ENCODE measurements around the gene TGDS. TPM values are rescaled to one million over a fixed set of nuclear protein-coding genes. Genes with fewer than 3 reads are reported as not detected.

Gene TGDS
- total and polyA plus RNA-seq, 2 donors from 2014 or later, result 10.8 to 12.2 TPM

- H3K4me1 ChIP-seq (ENCODE audit: control insufficient read depth in 2 of 3, insufficient read depth in 2 of 3, low read depth in 1 of 3, low read length in 3 of 3), result no peaks in the 10 kb centered on the region
- no peak for TF ChIP-seq CTCF (IDR thresholded peaks at IDR 0.05; ENCODE audit: borderline replicate concordance, extremely low read depth, insufficient read depth)
- FAIRE-seq (no peak), DNase-seq (no peak)
- no peaks in the 10 kb centered on the region for H3K27me3 ChIP-seq (ENCODE audit: control insufficient read depth, insufficient read depth, low read length)
- intact Hi-C loops (cut with DNase I), result no loop called here
- H3K9ac ChIP-seq (ENCODE audit: low read length in 3 of 3), result no peak overlapping the region
- H3K4me3 ChIP-seq (ENCODE audit: low read length in 3 of 3), result no peak overlapping the region
- H3K36me3 ChIP-seq (ENCODE audit: control insufficient read depth in 2 of 3, insufficient read depth in 3 of 3, low read length in 3 of 3), result no peaks in the 10 kb centered on the region
- H3K27ac ChIP-seq (ENCODE audit: low read depth in 2 of 2, low read length in 2 of 2), result no peak overlapping the region
- H3K9me3 ChIP-seq (ENCODE audit: control insufficient read depth in 2 of 3, insufficient read depth in 1 of 3, low read length in 3 of 3), result no peaks in the 10 kb centered on the region
These were observed 39.3 kb downstream of the TGDS start for GRCh38 chr13:94556621-94557020.

- no peak for DNase-seq
- Histone ChIP-seq H3K27ac (ENCODE audit: low read depth in 2 of 2, low read length in 2 of 2) (no peak overlapping the region), H3K9ac (ENCODE audit: low read length in 3 of 3) (no peak overlapping the region), H3K4me3 (ENCODE audit: low read length in 3 of 3) (no peak overlapping the region), H3K4me1 (ENCODE audit: control insufficient read depth in 2 of 3, insufficient read depth in 2 of 3, low read depth in 1 of 3, low read length in 3 of 3) (no peaks in the 10 kb centered on the region), H3K36me3 (ENCODE audit: control insufficient read depth in 2 of 3, insufficient read depth in 3 of 3, low read length in 3 of 3) (no peaks in the 10 kb centered on the region), H3K27me3 (ENCODE audit: control insufficient read depth, insufficient read depth, low read length) (no peaks in the 10 kb centered on the region), H3K9me3 (ENCODE audit: control insufficient read depth in 2 of 3, insufficient read depth in 1 of 3, low read length in 3 of 3) (no peaks in the 10 kb centered on the region)
- TF ChIP-seq CTCF (IDR thresholded peaks at IDR 0.05; ENCODE audit: borderline replicate concordance, extremely low read depth, insufficient read depth), result no peak
- intact Hi-C loops (cut with DNase I), result no loop called here
- no peak for FAIRE-seq
These were observed 39.9 kb downstream of the TGDS start for GRCh38 chr13:94556041-94556440.

DNA sequence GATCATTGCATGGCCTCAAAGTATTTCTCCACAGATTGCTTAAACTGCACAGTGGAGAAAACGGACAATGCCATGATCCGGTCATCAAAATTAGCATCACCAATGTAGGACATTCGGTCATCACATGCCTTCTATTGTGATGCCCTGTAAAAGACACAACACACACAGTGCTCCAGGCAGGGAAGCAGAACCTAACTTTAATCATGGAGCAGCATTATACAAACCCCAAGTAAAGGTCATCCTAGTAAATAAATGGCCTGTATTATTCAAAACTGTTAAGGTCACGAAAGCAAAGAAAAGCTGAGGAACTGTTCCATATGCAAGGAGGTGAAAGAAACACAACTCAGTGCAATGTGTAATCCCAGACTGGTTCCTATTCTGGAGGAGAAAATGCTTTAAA is 42.2 kb downstream of the TGDS start:
- intact Hi-C loops (cut with DNase I), result no loop called here
- H3K4me3 ChIP-seq (ENCODE audit: low read length in 3 of 3), result no peak overlapping the region
- H3K27me3 ChIP-seq (ENCODE audit: control insufficient read depth, insufficient read depth, low read length), result no peaks in the 10 kb centered on the region
- H3K4me1 ChIP-seq (ENCODE audit: control insufficient read depth in 2 of 3, insufficient read depth in 2 of 3, low read depth in 1 of 3, low read length in 3 of 3), result peaks cover 0 to 3% (median 0%) of the 10 kb centered on the region in 3 donors
- TF ChIP-seq CTCF (IDR thresholded peaks at IDR 0.05; ENCODE audit: borderline replicate concordance, extremely low read depth, insufficient read depth), result no peak
- no peak overlapping the region for H3K27ac ChIP-seq (ENCODE audit: low read depth in 2 of 2, low read length in 2 of 2)
- no peak for FAIRE-seq
- H3K36me3 ChIP-seq (ENCODE audit: control insufficient read depth in 2 of 3, insufficient read depth in 3 of 3, low read length in 3 of 3), result no peaks in the 10 kb centered on the region
- no peak for DNase-seq
- H3K9me3 ChIP-seq (ENCODE audit: control insufficient read depth in 2 of 3, insufficient read depth in 1 of 3, low read length in 3 of 3), result no peaks in the 10 kb centered on the region
- H3K9ac ChIP-seq (ENCODE audit: low read length in 3 of 3), result no peak overlapping the region

DNA sequence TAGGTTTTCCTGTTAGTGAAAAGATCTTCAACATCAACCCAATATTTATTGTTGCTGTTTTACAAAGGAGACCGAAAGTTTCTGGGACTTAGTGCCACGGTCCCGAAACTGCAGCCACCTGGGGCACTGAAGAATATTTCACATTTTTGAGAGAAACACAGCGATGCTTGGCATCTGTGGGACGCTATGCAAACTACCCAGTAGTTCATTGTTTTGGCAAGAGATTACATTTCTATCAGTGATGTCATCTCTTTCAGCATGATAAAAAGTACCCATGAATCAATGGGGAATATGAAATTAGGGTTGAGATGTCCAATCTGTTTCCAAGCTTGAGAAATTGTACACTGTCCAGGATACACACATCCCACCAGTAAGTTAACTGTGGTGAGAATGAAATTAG is 43.9 kb downstream of the TGDS start:
- FAIRE-seq (no peak), DNase-seq (no peak)
- Histone ChIP-seq H3K9me3 (ENCODE audit: control insufficient read depth in 2 of 3, insufficient read depth in 1 of 3, low read length in 3 of 3) (no peaks in the 10 kb centered on the region), H3K4me1 (ENCODE audit: control insufficient read depth in 2 of 3, insufficient read depth in 2 of 3, low read depth in 1 of 3, low read length in 3 of 3) (peaks cover 0 to 5% (median 3%) of the 10 kb centered on the region in 3 donors), H3K9ac (ENCODE audit: low read length in 3 of 3) (no peak overlapping the region), H3K36me3 (ENCODE audit: control insufficient read depth in 2 of 3, insufficient read depth in 3 of 3, low read length in 3 of 3) (no peaks in the 10 kb centered on the region), H3K27me3 (ENCODE audit: control insufficient read depth, insufficient read depth, low read length) (no peaks in the 10 kb centered on the region), H3K27ac (ENCODE audit: low read depth in 2 of 2, low read length in 2 of 2) (no peak overlapping the region), H3K4me3 (ENCODE audit: low read length in 3 of 3) (no peak overlapping the region)
- TF ChIP-seq CTCF (IDR thresholded peaks at IDR 0.05; ENCODE audit: borderline replicate concordance, extremely low read depth, insufficient read depth), result no peak
- intact Hi-C loops (cut with DNase I), result no loop called here
